SH-SY5Y (cell line): ENCODE results near the gene CYB5R3.

ENCODE experiments used
- GATA2 ChIP-seq: IDR thresholded peaks from 2 replicates; pipeline ENCODE4 v1.6.1; 2011; ENCODE audit warnings: mild to moderate bottlenecking, low read depth, low read length
- GATA3 ChIP-seq: IDR thresholded peaks from 2 replicates; pipeline ENCODE4 v1.6.1; 2011; ENCODE audit warnings: low read depth, mild to moderate bottlenecking, low read length, moderate library complexity

DNA sequence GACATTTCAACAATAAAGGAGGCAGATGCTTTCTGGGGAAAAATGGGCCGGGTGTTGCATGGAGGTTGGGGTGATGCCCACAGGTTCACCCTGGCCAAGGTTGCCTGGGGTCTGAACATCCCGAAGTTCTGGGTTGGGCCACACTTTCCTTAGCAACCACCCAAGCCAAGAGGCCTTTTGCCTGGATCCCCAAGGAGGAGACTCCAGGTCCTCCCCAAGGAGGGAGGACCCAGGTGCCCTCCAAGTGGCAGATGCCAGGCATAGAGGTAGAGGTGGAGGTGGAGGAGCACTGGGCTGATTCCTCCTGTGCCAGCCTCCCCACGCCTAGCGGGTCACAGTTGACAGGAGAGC, 1.2 kb downstream of the CYB5R3 start:
- TF ChIP-seq GATA2: no peak
- TF ChIP-seq GATA3: no peak
